GM18907 (cell line): ENCODE results near the gene SPINDOC.
"Not testable (repeated sequence)": the region's sequence is repeated elsewhere in the genome, so short reads cannot be mapped to it uniquely, and the experiment has no call there.

Source experiments
- ATAC-seq: cut with Tn5 transposase; IDR thresholded peaks from one replicate; pipeline ENCODE4 v1.9.1; 2021; ENCODE audit warnings: mild to moderate bottlenecking, moderate library complexity; ENCODE audit not compliant: unreplicated experiment

Gene SPINDOC, protein sequence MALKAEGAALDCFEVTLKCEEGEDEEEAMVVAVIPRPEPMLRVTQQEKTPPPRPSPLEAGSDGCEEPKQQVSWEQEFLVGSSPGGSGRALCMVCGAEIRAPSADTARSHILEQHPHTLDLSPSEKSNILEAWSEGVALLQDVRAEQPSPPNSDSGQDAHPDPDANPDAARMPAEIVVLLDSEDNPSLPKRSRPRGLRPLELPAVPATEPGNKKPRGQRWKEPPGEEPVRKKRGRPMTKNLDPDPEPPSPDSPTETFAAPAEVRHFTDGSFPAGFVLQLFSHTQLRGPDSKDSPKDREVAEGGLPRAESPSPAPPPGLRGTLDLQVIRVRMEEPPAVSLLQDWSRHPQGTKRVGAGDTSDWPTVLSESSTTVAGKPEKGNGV

DNA sequence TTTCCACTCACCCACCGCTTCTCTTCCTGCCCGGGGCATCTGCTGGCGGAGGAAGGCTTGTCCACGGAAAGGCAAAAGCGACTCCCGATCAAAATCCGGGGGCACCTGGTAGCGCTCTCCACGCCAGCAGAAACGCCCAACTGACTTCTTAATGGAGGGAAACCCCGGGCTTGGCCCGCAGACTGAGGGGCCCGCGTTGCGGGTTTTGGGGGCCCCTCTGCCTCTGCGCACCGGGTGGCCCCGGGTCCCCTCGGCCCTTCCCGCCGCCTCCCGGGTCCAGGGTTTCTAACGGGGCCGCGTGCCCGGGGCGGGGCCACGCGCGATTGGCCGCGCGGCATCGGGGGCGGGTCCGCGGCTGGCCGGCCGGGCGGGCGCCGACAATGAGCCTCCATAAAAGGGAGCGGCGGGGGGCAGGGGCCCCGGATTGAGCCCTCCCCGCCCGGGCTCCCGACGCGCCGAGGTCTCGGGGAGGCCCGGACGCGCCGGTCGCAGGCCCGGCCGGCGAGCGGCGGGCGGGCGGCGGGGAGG is at the start of gene SPINDOC:
Gene SPINDOC, plus strand, starts transcription at position 422 of the 528 bp plus-strand sequence. CDS start 231 bp downstream, outside the sequence.
- peak; percentile 82 for ATAC-seq

DNA sequence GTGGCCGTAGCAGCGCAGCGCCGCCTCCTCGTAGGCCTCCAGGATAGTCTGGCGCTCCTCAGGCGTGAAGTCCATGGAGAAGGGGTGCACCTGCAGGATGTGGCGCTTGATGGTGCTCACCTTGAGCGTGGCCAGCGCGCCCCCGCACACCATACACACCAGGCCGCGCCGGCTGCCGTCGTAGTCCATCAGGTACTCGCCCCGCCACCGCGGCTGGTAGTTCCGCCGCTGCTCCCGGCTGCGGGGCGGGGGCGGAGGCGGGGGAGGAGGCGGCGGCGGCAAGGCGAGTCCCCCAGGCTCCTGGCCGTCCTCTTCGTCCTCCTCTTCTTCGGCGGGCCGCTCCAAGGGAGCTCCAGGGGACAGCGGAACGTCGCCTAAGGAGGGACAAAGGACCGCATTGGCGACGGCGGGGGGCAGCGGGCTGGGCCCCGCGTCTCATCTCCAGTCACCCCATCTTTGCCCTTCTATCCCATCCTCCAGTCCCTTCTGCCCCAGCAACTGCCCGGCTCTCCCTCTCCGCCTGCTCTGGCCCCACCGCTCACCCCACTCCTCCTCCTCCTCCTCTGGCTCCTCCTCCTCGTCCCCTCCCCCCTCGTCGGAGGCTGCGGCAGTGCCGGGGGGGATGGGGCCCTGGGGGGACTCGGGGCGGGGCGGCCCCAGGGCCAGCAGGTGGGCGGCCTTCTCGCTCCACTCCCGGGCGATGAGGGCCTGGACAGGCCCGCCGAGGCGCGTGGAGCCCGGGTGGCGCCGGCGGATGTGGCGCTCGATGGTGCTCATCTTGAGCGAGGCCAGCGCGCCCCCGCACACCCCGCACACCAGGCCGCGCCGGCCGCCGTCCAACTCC is 49.5 kb upstream of the SPINDOC start:
- no peak for ATAC-seq

DNA sequence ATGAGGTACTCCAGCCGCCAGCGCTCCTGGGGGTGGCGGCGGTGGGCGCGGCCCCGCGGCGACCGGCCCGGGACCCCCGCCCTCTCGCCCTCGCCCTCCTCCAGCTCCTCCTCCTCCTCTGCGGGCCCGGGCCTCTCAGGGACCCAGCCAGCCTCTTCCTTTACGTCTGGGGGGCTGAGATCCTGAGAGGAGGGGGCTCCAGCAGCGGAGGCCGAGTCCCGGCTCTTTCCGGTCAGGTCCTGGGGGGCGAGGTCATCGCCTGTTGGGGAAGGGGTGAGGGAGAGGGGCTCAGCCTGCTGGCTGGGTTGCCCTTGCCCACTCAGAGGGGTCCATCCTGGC is 48.9 kb upstream of the SPINDOC start:
- ATAC-seq, result no peak

DNA sequence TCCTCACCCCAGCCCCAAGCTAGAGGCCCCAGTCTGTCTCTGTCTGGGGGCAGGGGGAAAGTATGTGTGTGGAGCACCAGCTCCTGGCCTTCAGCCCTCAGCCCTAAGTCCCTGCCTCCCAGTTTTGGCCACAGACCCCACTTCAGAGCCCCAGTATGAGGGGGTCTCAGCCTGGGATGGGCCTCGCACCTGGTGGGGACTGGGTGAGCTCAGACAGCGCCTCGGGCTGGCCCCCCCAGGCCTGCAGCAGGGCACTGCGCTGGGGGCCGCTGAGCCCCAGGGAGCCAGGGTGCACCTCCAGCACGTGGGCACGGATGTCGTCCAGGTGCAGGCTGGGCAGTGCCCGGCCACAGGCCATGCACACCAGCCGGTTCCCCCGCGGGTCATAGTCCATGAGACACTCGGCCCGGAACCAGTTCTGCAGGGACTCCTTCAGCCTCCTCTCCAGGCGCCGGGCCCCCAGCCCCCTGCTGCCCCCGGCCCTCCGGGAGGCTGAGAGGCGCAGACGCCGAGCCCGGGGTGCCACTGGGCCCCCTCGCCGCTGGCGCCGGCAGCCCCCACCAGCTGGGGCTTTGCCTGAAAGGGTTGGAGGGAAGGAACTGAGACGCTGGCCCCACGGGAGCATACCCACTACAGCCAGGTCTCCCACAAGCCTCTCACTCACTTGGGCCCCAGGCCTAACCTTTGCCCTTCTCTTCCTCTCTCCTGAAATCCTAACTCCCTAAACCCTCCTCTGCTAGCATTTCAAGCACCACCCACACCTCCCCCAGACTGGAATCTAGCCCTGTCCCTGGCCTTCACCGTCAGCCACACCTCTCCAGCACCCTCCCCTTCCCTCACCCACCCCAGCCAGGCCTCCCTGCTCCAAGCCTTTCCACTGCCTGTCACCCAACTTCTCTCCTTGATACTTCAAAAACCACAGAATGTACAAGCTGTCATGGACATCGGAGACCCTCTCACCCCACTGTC is 48.3 kb upstream of the SPINDOC start:
- no peak for ATAC-seq

DNA sequence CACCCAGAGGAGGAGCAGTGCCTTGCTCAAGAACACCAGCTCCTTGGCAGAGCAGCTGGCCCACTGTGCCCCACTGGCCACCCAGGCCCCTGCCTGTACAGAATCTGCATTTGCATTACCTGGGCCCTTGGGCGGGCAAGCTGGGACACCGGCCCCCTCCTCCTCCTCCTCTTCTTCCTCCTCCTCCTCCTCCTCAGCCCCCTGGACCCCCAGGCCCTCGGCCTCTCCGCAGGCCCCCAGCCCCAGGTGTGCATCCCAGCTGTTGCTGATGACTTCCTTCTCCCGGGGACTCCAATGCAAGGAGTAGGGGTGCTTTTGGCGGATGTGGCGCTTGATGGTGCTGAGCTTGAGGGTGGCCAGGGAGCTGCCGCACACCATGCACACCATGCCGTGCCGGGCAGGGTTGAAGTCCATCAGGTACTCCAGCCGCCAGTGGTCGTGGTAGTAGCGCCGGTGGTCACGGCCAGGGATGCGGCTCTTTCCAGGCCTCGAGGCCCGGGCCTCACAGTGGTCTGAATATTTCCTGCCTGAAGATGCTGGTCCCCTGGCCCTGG is 47.5 kb upstream of the SPINDOC start:
- ATAC-seq, result no peak

DNA sequence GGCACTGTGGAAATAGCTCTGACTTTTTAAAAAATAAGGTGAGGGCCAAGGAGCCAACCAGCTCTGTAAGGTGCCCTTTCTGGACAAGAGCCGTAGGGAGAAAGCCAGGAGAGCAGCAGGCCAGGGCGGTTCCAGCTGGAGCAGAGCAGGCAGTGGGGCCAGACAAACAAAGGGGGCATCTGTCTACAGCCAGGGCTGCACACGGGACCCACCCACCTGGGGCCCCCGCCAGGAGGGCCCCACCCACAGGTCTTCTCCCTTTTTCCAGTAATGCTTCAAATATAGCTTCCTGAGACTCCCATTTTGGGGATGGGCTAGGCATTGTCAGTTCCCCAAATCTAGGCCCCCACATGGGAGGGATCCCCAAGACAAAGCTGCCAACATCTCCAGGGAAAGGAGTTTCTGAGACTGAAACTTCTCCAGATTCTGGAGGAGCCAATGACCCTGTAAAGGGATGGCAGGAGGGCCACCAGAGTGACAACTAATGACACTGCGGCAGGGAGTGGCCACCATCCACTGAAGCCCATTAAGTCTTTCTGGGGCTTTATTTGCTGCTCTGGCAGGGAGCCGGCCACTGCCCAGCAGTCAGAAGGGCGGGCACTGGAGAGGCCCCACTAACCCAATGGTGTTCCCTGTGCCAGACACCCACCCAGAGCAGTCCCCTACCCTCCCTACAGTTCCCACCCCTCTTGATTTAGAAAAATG is 46.6 kb upstream of the SPINDOC start:
- ATAC-seq, result no peak

DNA sequence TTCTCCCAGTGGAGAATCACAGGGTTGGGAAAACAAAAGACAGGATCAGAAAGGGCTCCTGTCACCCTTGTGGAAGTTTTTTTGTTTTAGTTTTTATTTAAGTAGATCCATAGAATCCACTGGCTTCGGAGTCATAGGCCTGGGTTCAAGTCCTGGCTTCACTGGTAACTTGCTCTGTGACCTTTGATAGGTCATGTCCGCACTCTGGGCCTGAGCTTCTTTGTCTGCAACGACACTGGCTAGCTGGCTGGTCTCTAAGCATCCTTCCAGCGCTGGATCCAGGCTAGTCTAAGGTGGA is 46.0 kb upstream of the SPINDOC start:
- ATAC-seq, result peak; percentile 10

DNA sequence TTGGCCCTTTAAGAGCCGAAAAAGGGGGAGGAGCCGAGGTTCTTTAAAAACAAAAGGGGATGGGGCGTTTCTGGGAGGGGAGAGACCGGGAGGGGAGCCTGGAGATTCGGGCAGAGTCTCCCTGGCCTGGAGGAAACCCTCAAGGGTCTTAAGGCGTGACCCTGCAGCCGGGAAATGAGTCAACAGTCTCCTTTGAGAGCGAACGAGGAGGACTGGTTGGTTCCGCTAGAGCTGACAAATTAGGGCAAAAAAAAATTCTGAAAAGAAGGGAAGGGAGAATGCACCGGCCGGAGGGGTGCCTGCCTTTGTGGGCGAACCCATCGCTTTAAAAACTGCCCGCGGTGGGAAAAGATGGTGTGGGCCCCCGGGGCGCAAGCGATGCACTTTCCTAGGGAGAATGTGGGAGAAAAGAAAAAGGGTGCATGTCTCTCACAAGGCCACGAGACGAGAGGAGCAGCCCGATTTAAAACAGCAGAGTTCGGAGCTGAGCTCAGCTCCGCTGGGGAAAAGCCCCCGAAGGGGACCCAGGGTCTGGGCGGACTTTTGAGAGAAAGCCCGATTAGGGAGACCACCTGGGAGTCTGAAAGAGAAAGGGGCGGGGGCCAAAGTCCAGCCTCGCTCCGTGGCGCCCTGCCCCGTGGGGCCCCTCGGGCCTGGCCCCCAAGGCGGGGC is 45.6 kb upstream of the SPINDOC start:
- peak; percentile 7 for ATAC-seq

DNA sequence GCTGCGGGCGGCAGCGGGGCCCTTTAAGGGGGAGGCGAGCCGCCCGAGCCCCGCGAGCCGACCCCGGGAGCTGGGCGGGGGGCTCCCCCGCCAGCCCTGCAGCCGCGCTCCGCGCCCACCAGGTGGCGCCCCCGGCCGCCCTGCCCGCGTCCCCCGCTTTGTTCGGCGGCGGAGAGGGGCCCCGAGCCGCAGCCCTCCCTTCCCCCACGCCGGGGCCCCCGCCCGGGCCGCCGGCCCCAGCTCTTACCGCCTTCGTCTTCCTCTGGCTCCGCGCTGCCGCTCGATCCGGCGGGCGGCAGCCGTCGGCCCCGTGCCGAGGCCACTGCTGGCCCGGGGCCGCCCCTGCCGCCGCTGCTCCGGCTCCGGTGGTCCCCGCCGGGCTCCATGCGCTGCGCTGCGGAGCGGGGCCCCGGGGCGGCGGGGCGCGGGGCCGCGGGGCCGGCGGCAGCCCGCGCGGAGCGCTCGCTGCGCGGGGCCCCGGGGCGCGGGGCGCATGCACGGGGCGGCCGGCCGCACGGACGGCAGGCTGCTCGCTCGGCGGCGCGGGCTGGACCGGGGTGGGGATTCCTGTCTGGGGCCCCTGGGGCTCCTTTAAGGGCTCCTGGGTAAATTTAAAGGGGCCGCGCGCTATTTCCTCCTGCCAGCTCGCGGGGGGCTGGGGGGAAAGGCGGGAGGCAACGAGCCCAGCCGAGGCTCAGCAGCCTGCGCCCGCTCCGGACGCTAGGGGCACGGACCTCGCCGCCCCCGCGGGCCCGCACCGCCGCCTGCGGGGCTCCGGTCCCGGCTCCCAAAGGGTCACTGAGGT is 44.8 kb upstream of the SPINDOC start, which contains the start of gene ZFTA:
Gene ZFTA, minus strand, starts transcription at position 539 of the 805 bp plus-strand sequence. Its CDS starts 153 bp downstream, at position 386.
- peak; percentile 53 for ATAC-seq

DNA sequence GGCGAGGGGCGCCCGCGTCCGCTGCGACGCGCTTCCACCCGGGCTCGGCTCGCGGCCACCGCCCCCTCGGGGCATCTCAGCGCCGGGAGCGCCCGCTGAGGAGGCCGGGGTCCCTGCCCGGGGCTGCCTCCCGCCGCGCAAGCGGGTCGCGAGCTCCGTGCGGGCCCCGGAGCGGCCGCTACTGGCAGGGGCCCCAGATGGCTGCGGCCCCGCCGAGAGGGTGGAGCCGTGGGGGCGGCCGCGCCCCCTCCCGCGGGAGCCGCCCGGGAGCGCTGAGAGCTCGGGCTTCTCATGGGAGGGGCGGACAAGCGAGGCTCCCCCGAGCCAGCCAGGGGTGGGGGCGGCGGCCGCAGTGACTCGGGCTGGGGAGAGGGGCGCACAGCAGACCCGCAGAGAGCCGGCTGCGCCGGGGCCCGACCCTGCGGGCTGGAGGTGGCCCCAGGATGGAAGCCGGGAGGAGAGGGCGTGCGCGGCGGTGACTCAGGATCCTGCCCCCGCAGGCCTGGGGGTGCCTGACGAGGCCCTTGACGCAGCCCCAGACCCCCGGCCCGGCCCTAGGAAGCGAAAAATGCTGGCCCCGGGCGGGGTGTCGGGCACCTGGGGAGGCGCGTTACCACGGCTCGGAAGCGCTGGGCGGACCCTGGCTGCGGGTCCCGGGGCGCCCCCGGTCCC is 44.1 kb upstream of the SPINDOC start:
- ATAC-seq, result peak; percentile 37

DNA sequence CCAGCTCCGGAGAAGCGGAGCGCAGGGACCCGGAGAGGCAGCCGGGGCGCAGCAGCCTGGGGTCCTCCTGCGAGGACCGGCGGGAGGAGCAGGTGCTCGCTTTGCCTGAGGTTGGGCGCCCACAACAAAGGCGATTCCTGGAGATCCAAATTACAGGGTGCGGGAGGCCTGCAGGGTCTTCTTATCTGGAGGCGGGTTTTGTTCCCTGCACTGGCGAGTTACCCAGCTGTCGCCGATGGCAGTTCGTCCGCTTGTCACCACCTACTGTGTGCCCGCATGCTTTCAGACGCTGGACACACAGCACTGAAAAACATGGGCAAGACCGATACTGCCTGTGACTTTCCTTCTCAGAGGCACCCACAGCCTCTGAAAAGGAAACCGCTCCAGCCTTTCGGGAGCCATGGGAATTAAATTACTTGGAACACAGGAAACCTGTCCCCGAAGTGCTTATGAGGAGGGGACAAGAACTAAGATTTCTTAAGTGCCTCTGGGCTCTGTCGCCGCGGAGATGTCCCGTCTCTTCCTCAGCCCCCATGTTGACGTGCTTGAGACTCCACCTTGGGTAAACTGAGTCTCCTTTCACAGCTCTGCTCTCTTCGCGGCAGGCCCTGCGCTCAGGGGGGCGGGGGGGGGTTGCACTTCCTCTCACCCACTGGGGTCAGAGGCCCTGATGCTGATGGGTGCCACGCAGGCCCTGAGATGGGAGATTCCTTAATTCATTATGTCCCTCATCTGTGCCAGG is 43.4 kb upstream of the SPINDOC start:
- no peak for ATAC-seq

DNA sequence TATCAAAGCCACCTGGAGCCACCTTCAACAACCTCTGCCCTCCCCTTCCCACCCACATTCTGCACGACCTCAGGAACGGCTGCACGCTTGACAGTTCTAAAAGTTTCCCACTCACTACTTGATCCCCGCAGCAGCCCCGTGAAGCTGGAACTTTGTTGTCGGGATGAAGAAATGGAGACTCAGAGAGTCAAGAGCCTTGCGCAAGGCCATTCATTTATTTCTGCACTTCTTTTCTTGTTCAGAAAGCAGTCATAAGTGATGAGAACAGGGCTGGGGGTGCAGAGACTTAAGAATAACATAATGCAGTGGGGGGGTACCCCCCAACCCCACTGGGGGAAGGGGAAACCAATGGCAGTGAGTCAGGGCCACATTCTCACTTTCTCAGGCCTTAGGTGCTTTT is 42.5 kb upstream of the SPINDOC start:
- no peak for ATAC-seq

DNA sequence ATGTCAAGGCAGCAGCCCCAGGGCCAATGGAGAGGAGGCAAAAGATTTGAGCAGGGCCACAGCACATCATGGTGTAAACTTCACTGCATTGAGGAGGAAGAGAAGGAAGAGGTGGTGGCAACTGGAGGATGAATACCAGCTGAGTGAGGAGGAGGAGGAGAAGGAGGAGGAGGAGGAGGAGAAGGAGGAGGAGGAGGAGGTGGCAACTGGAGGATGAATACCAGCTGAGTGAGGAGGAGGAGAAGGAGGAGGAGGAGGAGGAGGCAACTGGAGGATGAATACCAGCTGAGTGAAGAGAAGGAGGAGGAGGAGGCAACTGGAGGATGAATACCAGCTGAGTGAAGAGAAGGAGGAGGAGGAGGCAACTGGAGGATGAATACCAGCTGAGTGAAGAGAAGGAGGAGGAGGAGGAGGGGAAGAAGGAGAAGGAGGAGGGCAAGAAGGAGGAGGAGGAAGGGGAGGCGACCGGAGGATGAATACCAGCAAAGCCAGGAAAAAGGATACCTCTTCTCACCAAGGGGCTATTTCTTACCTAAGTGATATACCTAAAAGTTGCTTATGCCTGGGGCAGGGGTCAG is 41.4 kb upstream of the SPINDOC start:
- not testable (repeated sequence) for ATAC-seq

DNA sequence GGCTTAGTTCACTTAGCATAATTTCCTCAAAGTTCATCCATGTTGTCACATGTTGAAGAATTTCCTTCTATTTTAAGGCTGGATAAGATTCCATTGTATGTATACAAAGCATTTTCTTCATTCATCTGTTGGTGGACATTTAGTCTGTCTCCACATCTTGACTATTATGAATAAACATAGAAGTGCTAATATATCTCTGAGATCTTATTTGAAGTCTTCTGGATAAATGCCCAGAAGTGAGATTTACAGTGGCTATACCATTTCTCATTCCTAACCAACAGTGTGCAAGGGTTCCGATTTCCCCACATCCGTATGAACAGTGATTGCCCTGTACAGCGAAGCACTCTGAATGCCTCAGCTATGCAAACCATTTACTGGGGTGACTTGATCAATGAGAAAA is 38.1 kb upstream of the SPINDOC start:
- ATAC-seq, result no peak

DNA sequence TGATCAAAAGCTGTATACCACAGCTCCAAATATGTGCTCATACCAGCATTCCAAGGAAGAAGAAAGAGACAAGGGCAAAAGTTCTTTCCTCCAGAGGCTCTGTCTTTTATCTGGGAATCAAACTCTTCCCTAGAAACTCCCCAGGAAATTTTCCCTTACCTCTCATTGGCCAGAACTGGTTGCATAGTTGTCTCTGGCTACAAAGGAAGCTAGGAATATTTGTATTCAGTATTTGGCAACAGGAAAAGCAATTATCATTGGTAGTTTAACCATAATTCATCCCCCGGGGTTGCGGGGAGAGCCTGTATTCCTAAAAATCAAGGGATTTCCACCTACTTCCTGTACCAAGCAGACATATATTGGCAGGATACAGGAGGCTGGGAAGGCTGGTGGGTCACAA is 34.2 kb upstream of the SPINDOC start:
- no peak for ATAC-seq

DNA sequence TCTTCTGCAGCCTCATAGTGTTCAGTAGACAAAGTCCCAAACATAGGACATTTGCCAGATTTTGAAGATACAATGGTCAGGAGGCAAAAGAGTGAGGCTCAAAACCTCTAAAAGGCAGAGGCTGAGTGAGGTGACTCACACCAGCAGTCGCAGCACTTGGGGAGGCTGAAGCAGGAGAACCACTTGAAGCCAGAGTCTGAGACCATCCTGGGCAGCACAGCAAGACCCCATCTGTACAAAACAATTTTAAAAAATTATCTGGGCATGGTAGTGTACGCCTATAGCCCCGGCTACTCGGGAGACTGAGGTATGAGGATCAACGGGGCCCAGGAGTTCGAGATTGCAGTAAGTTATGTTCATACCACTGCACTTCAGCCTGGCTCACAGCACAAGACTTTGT is 30.5 kb upstream of the SPINDOC start:
- ATAC-seq, result no peak
